Measurements from ENCODE around the gene GAS6.

GRCh38 chr13:113912596-113912995, 48.7 kb upstream of the GAS6 start:
- TF ChIP-seq, protein P1, sequence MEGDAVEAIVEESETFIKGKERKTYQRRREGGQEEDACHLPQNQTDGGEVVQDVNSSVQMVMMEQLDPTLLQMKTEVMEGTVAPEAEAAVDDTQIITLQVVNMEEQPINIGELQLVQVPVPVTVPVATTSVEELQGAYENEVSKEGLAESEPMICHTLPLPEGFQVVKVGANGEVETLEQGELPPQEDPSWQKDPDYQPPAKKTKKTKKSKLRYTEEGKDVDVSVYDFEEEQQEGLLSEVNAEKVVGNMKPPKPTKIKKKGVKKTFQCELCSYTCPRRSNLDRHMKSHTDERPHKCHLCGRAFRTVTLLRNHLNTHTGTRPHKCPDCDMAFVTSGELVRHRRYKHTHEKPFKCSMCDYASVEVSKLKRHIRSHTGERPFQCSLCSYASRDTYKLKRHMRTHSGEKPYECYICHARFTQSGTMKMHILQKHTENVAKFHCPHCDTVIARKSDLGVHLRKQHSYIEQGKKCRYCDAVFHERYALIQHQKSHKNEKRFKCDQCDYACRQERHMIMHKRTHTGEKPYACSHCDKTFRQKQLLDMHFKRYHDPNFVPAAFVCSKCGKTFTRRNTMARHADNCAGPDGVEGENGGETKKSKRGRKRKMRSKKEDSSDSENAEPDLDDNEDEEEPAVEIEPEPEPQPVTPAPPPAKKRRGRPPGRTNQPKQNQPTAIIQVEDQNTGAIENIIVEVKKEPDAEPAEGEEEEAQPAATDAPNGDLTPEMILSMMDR (IDR thresholded peaks at IDR 0.05), result no peak
- TF ChIP-seq POLR2A (IDR thresholded peaks at IDR 0.05), result no peak
